Caco-2 (cell line): Measurements from ENCODE around the gene NFIA. TPM values are rescaled to one million over a fixed set of nuclear protein-coding genes. Genes with fewer than 3 reads are reported as not detected.

Experiments used
- BruUV-seq: library from RNA; stranded (reverse); fragments of 400-500 nt; replicated peaks from 2 replicates; lab custom pipeline; 2021; lab: Mats Ljungman, UMichigan
- CTCF ChIA-PET: fragments of 300-600 bp; sonication (Branson Sonifier 250); formaldehyde crosslinking; loops from one replicate; lab custom pipeline; 2022; ENCODE audit warnings: antibody characterized with exemption; lab: Charles Lee
- POLR2A ChIA-PET: fragments of 300-600 bp; sonication (Branson Sonifier 250); formaldehyde crosslinking; loops from one replicate; lab custom pipeline; 2022; ENCODE audit warnings: antibody characterized with exemption; lab: Charles Lee
- DNase-seq, 2 experiments: peaks; one replicate each; pipeline versions ENCODE4 v3.0.0 to v3.0.0-alpha.2; 2020 to 2022
- H3K27me3 ChIP-seq: replicated peaks from 2 replicates; pipeline ENCODE4 v1.6.0; 2011; ENCODE audit warnings: low read length; ENCODE audit not compliant: control insufficient read depth, insufficient read depth
- H3K36me3 ChIP-seq: 2 replicates; pipeline ENCODE4 v1.5.1; 2011; ENCODE audit warnings: low read length; ENCODE audit not compliant: control insufficient read depth, insufficient read depth
- H3K4me1 ChIP-seq: fragments of 250-450 bp; sonication (Bioruptor Pico); 2 replicates; pipeline ENCODE4 v1.5.1; 2020; ENCODE audit warnings: mild to moderate bottlenecking
- H3K4me3 ChIP-seq: 2 replicates; pipeline ENCODE4 v1.5.1; 2011; ENCODE audit warnings: low read depth, mild to moderate bottlenecking, control low read depth, low read length
- H3K9me3 ChIP-seq: fragments of 250-450 bp; sonication (Bioruptor Pico); 2 replicates; pipeline ENCODE4 v1.5.1; 2020; ENCODE audit warnings: mild to moderate bottlenecking, moderate library complexity
- H3K27ac Mint-ChIP-seq: one replicate; pipeline ENCODE4 v1.8.0; 2022; ENCODE audit warnings: mixed read lengths; ENCODE audit not compliant: unreplicated experiment
- H3K27me3 Mint-ChIP-seq: one replicate; pipeline ENCODE4 v1.8.0; 2022; ENCODE audit warnings: mixed read lengths; ENCODE audit not compliant: insufficient read depth, unreplicated experiment
- H3K36me3 Mint-ChIP-seq: one replicate; pipeline ENCODE4 v1.8.0; 2022; ENCODE audit warnings: mild to moderate bottlenecking, mixed read lengths; ENCODE audit not compliant: insufficient read depth, unreplicated experiment
- H3K4me1 Mint-ChIP-seq: one replicate; pipeline ENCODE4 v1.8.0; 2022; ENCODE audit warnings: low read depth, mixed read lengths; ENCODE audit not compliant: unreplicated experiment
- H3K4me3 Mint-ChIP-seq: one replicate; pipeline ENCODE4 v1.8.0; 2022; ENCODE audit warnings: mild to moderate bottlenecking, moderate library complexity, mixed read lengths; ENCODE audit not compliant: unreplicated experiment
- H3K9me3 Mint-ChIP-seq: one replicate; pipeline ENCODE4 v1.8.0; 2022; ENCODE audit warnings: mixed read lengths; ENCODE audit not compliant: unreplicated experiment
- CTCF ChIP-seq, 2 experiments: fragments of 200-600 bp in 1 of 2; IDR thresholded peaks; 1 replicate in 1 of 2; 2 replicates in 1 of 2; pipeline versions ENCODE4 v1.5.1 to v1.8.0; 2011 to 2022; ENCODE audit warnings: antibody characterized with exemption in 1 of 2, control low read depth in 1 of 2, inconsistent platforms in 1 of 2, low read depth in 1 of 2, low read length in 1 of 2, mild to moderate bottlenecking in 1 of 2, moderate library complexity in 1 of 2; ENCODE audit not compliant: insufficient read depth in 1 of 2, severe bottlenecking in 1 of 2, unreplicated experiment in 1 of 2
- intact Hi-C: fragments of 100-400 bp; cut with micrococcal nuclease; formaldehyde crosslinking; loops from one replicate; pipeline ENCODE4 v1.10.0; 2022; ENCODE audit not compliant: unreplicated experiment
- total RNA-seq: library from RNA; stranded (reverse); gene quantifications from 2 replicates; pipeline ENCODE4 v1.2.3, GENCODE V29; 2022

The NFIA gene
- total RNA-seq, 1 experiment from 2014 or later = 1.4 TPM

- Histone ChIP-seq H3K27me3 (no peaks in the 10 kb centered on the region), H3K4me1 (no peaks in the 10 kb centered on the region), H3K4me3 (no peak overlapping the region), H3K36me3 (no peaks in the 10 kb centered on the region), H3K9me3 (no peaks in the 10 kb centered on the region)
- Mint-ChIP-seq H3K9me3 (no peaks in the 10 kb centered on the region), H3K4me1 (no peaks in the 10 kb centered on the region), H3K36me3 (no peaks in the 10 kb centered on the region), H3K27me3 (no peaks in the 10 kb centered on the region), H3K4me3 (no peak overlapping the region), H3K27ac (no peak overlapping the region)
- POLR2A ChIA-PET = no interaction called here
- DNase-seq = peak in 1 of 2 experiments; percentile 1
- no TSS peak for BruUV-seq
- peak in 1 of 2 experiments; percentile 21 for TF ChIP-seq CTCF (IDR thresholded peaks at IDR 0.05; ENCODE audit: insufficient read depth in 1 of 2, low read depth in 1 of 2, low read length in 1 of 2, severe bottlenecking in 1 of 2, unreplicated experiment in 1 of 2)
- CTCF ChIA-PET = interaction anchor here (1.6 kb wide), 1 partner anchor 161 kb away, joined by 4 read pairs; no protein-coding TSS in a partner anchor
- intact Hi-C loops = loop anchor here (1.0 to 2.0 kb wide), 2 partner anchors 160 to 231 kb away; no protein-coding TSS in a partner anchor
Measured at GRCh38 chr1:61210435-61211154, 128.2 kb downstream of the NFIA start.

- no peak for TF ChIP-seq CTCF (IDR thresholded peaks at IDR 0.05; ENCODE audit: insufficient read depth in 1 of 2, low read depth in 1 of 2, low read length in 1 of 2, severe bottlenecking in 1 of 2, unreplicated experiment in 1 of 2)
- H3K4me1 ChIP-seq = no peaks in the 10 kb centered on the region
- intact Hi-C loops = no loop called here
Measured at GRCh38 chr1:61213245-61214011, 131.1 kb downstream of the NFIA start.

GRCh38 chr1:61215119-61215518 is 132.8 kb downstream of the NFIA start:
- no peak overlapping the region for H3K4me3 Mint-ChIP-seq
- ChIA-PET POLR2A (no interaction called here), CTCF (no interaction called here)
- H3K4me1 Mint-ChIP-seq = no peaks in the 10 kb centered on the region
- DNase-seq = no peak
- no peak for TF ChIP-seq CTCF (IDR thresholded peaks at IDR 0.05; ENCODE audit: insufficient read depth in 1 of 2, low read depth in 1 of 2, low read length in 1 of 2, severe bottlenecking in 1 of 2, unreplicated experiment in 1 of 2)
- H3K27ac Mint-ChIP-seq = no peak overlapping the region
- no peak overlapping the region for H3K4me3 ChIP-seq
- no peaks in the 10 kb centered on the region for H3K36me3 Mint-ChIP-seq
- H3K27me3 Mint-ChIP-seq = no peaks in the 10 kb centered on the region
- H3K4me1 ChIP-seq = no peaks in the 10 kb centered on the region
- intact Hi-C loops = no loop called here
- no peaks in the 10 kb centered on the region for H3K27me3 ChIP-seq
- H3K36me3 ChIP-seq = no peaks in the 10 kb centered on the region
- no TSS peak for BruUV-seq
- H3K9me3 ChIP-seq = no peaks in the 10 kb centered on the region
- no peaks in the 10 kb centered on the region for H3K9me3 Mint-ChIP-seq

More at GRCh38 chr1:61213245-61214011, 131.1 kb downstream of the NFIA start:
- Histone ChIP-seq H3K36me3 (no peaks in the 10 kb centered on the region), H3K4me3 (no peak overlapping the region), H3K27me3 (no peaks in the 10 kb centered on the region), H3K9me3 (no peaks in the 10 kb centered on the region)
- Mint-ChIP-seq H3K4me1 (no peaks in the 10 kb centered on the region), H3K36me3 (no peaks in the 10 kb centered on the region), H3K9me3 (no peaks in the 10 kb centered on the region), H3K4me3 (no peak overlapping the region), H3K27ac (no peak overlapping the region), H3K27me3 (no peaks in the 10 kb centered on the region)
- CTCF ChIA-PET = no interaction called here
- DNase-seq = no peak
- POLR2A ChIA-PET = no interaction called here
- BruUV-seq = no TSS peak
